Measurements from ENCODE around the gene KIRREL3. TPM values are rescaled to one million over a fixed set of nuclear protein-coding genes. Genes with fewer than 3 reads are reported as not detected.

Gene KIRREL3
- total RNA-seq, 4 donors from 2014 or later: 0.82 to 15.7 (median 1.4) TPM; not detected in 1

- intact Hi-C loops (cut with DNase I; ENCODE audit: low total_unique reads): loop anchor here (5.0 to 10.0 kb wide), 2 partner anchors 275 to 548 kb away; no protein-coding TSS in a partner anchor
- Histone ChIP-seq H3K27ac (no peak overlapping the region), H3K4me3 (no peak overlapping the region), H3K9me3 (no peaks in the 10 kb centered on the region), H3K4me1 (no peaks in the 10 kb centered on the region), H3K36me3 (no peaks in the 10 kb centered on the region), H3K27me3 (peaks cover 30% of the 10 kb centered on the region)
- in situ Hi-C loops (cut with MboI; ENCODE audit: low pct_ligation_motif_present in 1 of 4, low pct_unique_long_range_greater_than_20kb in 1 of 4, low sequenced_read_pairs in 3 of 4): loop anchor here (5.0 to 25.0 kb wide), 5 partner anchors 273 to 553 kb away; no protein-coding TSS in a partner anchor
- 26 to 55% methylated on average over 7 to 22 of the region's 22 CpGs for WGBS, 2 donors (ENCODE audit: low coverage in 1 of 2)
- peak; percentile 66 for DNase-seq
- TF ChIP-seq POLR2A (IDR thresholded peaks at IDR 0.05): no peak
- no peak for TF ChIP-seq EP300 (IDR thresholded peaks at IDR 0.05; ENCODE audit: low read depth)
- no peak for TF ChIP-seq POLR2AphosphoS5 (IDR thresholded peaks at IDR 0.05)
- TF ChIP-seq CTCF (IDR thresholded peaks at IDR 0.05): peak; percentile 82 to 95 (median 92)
Measured at GRCh38 chr11:126989942-126990715, 10.4 kb downstream of the KIRREL3 start.

- intact Hi-C loops (cut with DNase I; ENCODE audit: low total_unique reads): loop anchor here (10.0 kb wide), 1 partner anchor 274 kb away; no protein-coding TSS in a partner anchor
- Histone ChIP-seq H3K36me3 (no peaks in the 10 kb centered on the region), H3K27me3 (peaks cover 29% of the 10 kb centered on the region), H3K9me3 (no peaks in the 10 kb centered on the region), H3K27ac (no peak overlapping the region), H3K4me1 (no peaks in the 10 kb centered on the region), H3K4me3 (no peak overlapping the region)
- DNase-seq: no peak
- TF ChIP-seq POLR2A (IDR thresholded peaks at IDR 0.05) (no peak), EP300 (IDR thresholded peaks at IDR 0.05; ENCODE audit: low read depth) (no peak), POLR2AphosphoS5 (IDR thresholded peaks at IDR 0.05) (no peak), CTCF (IDR thresholded peaks at IDR 0.05) (no peak)
- in situ Hi-C loops (cut with MboI; ENCODE audit: low pct_ligation_motif_present in 1 of 4, low pct_unique_long_range_greater_than_20kb in 1 of 4, low sequenced_read_pairs in 3 of 4): loop anchor here in 3 of 4 donors (5.0 to 25.0 kb wide), 3 partner anchors 271 to 551 kb away; no protein-coding TSS in a partner anchor
- 83 to 87% methylated on average over 4 to 7 of the region's 7 CpGs for WGBS, 2 donors (ENCODE audit: low coverage in 1 of 2)
Measured at GRCh38 chr11:126988655-126989054, 11.9 kb downstream of the KIRREL3 start.

- in situ Hi-C loops (cut with MboI; ENCODE audit: low pct_ligation_motif_present in 1 of 4, low pct_unique_long_range_greater_than_20kb in 1 of 4, low sequenced_read_pairs in 3 of 4): loop anchor here in 2 of 4 donors (25.0 kb wide), 2 partner anchors 269 to 544 kb away; no protein-coding TSS in a partner anchor
Measured at GRCh38 chr11:126981635-126982034, 18.9 kb downstream of the KIRREL3 start.

More at GRCh38 chr11:126981635-126982034, 18.9 kb downstream of the KIRREL3 start:
- H3K9me3 ChIP-seq: no peaks in the 10 kb centered on the region
- H3K4me1 ChIP-seq: no peaks in the 10 kb centered on the region
- WGBS, 2 donors (ENCODE audit: low coverage in 1 of 2): 83% methylated on average over 2 of the region's 2 CpGs; no CpG with 5 or more reads in 1 of the 2 donors
- no peak for DNase-seq
- peaks cover 9% of the 10 kb centered on the region for H3K27me3 ChIP-seq
- intact Hi-C loops (cut with DNase I; ENCODE audit: low total_unique reads): loop anchor here (10.0 kb wide), 1 partner anchor 267 kb away; no protein-coding TSS in a partner anchor
- H3K36me3 ChIP-seq: no peaks in the 10 kb centered on the region
- H3K4me3 ChIP-seq: no peak overlapping the region
- TF ChIP-seq POLR2A (IDR thresholded peaks at IDR 0.05): no peak
- no peak for TF ChIP-seq POLR2AphosphoS5 (IDR thresholded peaks at IDR 0.05)
- no peak for TF ChIP-seq CTCF (IDR thresholded peaks at IDR 0.05)
- TF ChIP-seq EP300 (IDR thresholded peaks at IDR 0.05; ENCODE audit: low read depth): no peak
- H3K27ac ChIP-seq: no peak overlapping the region
